ENCODE measurements around the gene FAM13A. TPM values are rescaled to one million over a fixed set of nuclear protein-coding genes. Genes with fewer than 3 reads are reported as not detected.

FAM13A gene
- total and polyA plus RNA-seq, 9 of the 15 experiments (the other 6 are each of a cell fraction or from before 2014, with no cell fraction given) = 11.3 to 23.3 (median 14.7) TPM

DNA sequence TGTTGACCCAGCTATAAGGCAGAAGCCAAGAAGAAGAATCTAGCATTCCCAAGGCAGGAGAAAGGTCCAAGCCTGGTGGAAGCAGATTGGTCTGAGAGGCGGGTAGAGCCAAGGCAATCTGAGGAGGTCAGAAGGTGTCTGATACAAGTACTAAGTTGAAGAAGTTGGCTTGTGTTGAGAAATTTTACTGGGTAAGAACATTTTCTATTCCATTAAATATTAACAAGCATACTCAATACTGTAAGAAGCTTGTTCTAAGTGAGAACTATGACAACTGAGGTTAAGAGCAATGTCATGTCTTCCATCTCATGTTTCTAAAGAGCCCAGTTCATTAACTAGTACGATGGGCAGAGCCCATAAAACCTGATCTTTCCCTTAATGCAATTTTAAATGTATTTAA, 75.0 kb downstream of the FAM13A start:
- FAIRE-seq = no peak
- in situ Hi-C loops (cut with MboI) = no loop called here

More for the DNA sequence above, 75.0 kb downstream of the FAM13A start:
- no peaks in the 10 kb centered on the region for H3K79me2 ChIP-seq (ENCODE audit: control insufficient read depth, insufficient read depth, low read length)
- no peaks in the 10 kb centered on the region for H3K9me1 ChIP-seq (ENCODE audit: control insufficient read depth, insufficient read depth, low read length)
- H3K27me3 ChIP-seq (ENCODE audit: control insufficient read depth in 2 of 2, insufficient read depth in 2 of 2, low read length in 2 of 2) = no peaks in the 10 kb centered on the region
- WGBS (ENCODE audit: insufficient coverage, low coverage, missing lambda C conversion rate) = 70% methylated on average over 2 of the region's 2 CpGs
- ChIA-PET CTCF (ENCODE audit: low intra/inter-chr PET ratio) (no interaction called here), POLR2A (no interaction called here)
- no peaks in the 10 kb centered on the region for H4K20me1 ChIP-seq (replicated peaks; ENCODE audit: control insufficient read depth, insufficient read depth, low read length)
- H3K4me1 ChIP-seq (replicated peaks in 1 of 2; ENCODE audit: control insufficient read depth in 2 of 2, insufficient read depth in 2 of 2, low read length in 2 of 2) = no peaks in the 10 kb centered on the region
- no peaks in the 10 kb centered on the region; the same call in 2 of the 3 replicates for H3K36me3 ChIP-seq (ENCODE audit: control insufficient read depth, insufficient read depth, low read length)
- no peak overlapping the region for H3K27ac ChIP-seq (ENCODE audit: extremely low read depth, low read depth, low read length)
- intact Hi-C loops (cut with micrococcal nuclease) = no loop called here
- no peaks in the 10 kb centered on the region for H3K9me3 ChIP-seq (replicated peaks; ENCODE audit: control insufficient read depth, insufficient read depth, low read depth, low read length)
- BruUV-seq (replicated peaks) = no TSS peak
- no peak for DNase-seq (ENCODE audit: extremely low read depth in 1 of 4, low spot score in 3 of 4)
- H2AFZ ChIP-seq (ENCODE audit: low read depth, low read length) = no peak overlapping the region
- no peak for ATAC-seq
- TF ChIP-seq SMARCA4 (IDR thresholded peaks at IDR 0.05) = no peak
- TF ChIP-seq NRF1 (conservative IDR thresholded peaks at IDR 0.05 in 1 of 2, IDR thresholded peaks at IDR 0.05 in 1 of 2) = no peak
- no peak for TF ChIP-seq ZNF232 (CRISPR knock-in tag; IDR thresholded peaks at IDR 0.05)
- no peak for TF ChIP-seq PHTF2 (CRISPR knock-in tag; IDR thresholded peaks at IDR 0.05)
- TF ChIP-seq TRIM28 (IDR thresholded peaks at IDR 0.05) = no peak
- TF ChIP-seq, protein P1, sequence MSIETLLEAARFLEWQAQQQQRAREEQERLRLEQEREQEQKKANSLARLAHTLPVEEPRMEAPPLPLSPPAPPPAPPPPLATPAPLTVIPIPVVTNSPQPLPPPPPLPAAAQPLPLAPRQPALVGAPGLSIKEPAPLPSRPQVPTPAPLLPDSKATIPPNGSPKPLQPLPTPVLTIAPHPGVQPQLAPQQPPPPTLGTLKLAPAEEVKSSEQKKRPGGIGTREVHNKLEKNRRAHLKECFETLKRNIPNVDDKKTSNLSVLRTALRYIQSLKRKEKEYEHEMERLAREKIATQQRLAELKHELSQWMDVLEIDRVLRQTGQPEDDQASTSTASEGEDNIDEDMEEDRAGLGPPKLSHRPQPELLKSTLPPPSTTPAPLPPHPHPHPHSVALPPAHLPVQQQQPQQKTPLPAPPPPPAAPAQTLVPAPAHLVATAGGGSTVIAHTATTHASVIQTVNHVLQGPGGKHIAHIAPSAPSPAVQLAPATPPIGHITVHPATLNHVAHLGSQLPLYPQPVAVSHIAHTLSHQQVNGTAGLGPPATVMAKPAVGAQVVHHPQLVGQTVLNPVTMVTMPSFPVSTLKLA (conservative IDR thresholded peaks at IDR 0.05) = no peak
- TF ChIP-seq SIN3A (IDR thresholded peaks at IDR 0.05; ENCODE audit: borderline replicate concordance in 2 of 2, control insufficient read depth in 1 of 2, low read depth in 2 of 2, low read length in 2 of 2) = no peak
- TF ChIP-seq U2AF2 (optimal IDR thresholded peaks at IDR 0.05; ENCODE audit: low read depth, low read length) = no peak
- TF ChIP-seq HLTF (IDR thresholded peaks at IDR 0.05) = no peak
- no peak overlapping the region for H3K4me3 ChIP-seq
- no peak overlapping the region for H3K9ac ChIP-seq (ENCODE audit: insufficient read depth in 1 of 2, low read depth in 2 of 2, low read length in 2 of 2)
- no peak overlapping the region for H3K4me2 ChIP-seq (ENCODE audit: insufficient read depth, low read length)

Data from K562 (cell line).